Camera-type eye (tissue), 1 donor: ENCODE results near the gene OTOF. TPM values are rescaled to one million over a fixed set of nuclear protein-coding genes. Genes with fewer than 3 reads are reported as not detected.

Source experiments
- total RNA-seq: library from RNA; depleted of rRNA; stranded (reverse); fragments of >200 nt; gene quantifications from one replicate; pipeline ENCODE4 v1.2.3, GENCODE V29; 2014

OTOF gene
- 0.66 TPM for total RNA-seq

DNA sequence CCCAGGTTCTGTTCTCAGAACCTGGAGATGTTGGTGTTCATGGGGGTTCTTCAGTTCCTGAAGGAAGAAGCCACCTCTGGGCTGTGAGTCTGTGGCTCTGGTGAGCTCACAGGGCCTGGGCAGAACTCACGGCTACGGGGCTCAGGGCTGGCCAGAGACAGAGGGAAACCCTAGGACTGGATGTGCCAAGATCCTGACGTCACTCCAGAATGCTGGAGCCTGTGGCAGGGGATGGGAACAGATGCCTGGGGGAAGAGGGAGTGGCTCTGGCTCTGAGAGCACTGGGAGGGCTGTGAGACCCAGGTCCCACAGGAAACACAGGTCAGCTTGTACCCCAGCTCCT lies at the start of gene OTOF:
Gene OTOF, minus strand, starts transcription at position 214 of the 343 bp plus-strand sequence.

Other genes with a start within 250 kb of the OTOF start
- 106 TPM for gene HADHA, start 233.5 kb downstream of the OTOF start, total RNA-seq
- gene HADHB, start 233.2 kb downstream of the OTOF start, total RNA-seq, result 111 TPM
- 34.3 TPM for gene SELENOI, start 132.0 kb downstream of the OTOF start, total RNA-seq
- not detected for gene ADGRF3, start 131.3 kb downstream of the OTOF start, total RNA-seq
- gene DRC1, start 76.2 kb downstream of the OTOF start, total RNA-seq, result 1.3 TPM
- not detected for gene CIB4, start 163.2 kb upstream of the OTOF start, total RNA-seq
- gene KCNK3, start 214.6 kb upstream of the OTOF start, total RNA-seq, result 40.4 TPM